Placental pericyte (primary cell): Measurements from ENCODE around the gene TFG. TPM values are rescaled to one million over a fixed set of nuclear protein-coding genes. Genes with fewer than 3 reads are reported as not detected.

Experiments used
- total RNA-seq: library from RNA; depleted of rRNA; stranded (reverse); fragments of >200 nt; gene quantifications from 2 replicates; pipeline ENCODE4 v1.2.3, GENCODE V29; 2012

The TFG gene
- 129 and 146 TPM in 2 replicates for total RNA-seq

GRCh38 chr3:100708989-100709841 is at the start of gene TFG:
TFG (plus strand) TSS chr3:100709494; CDS start chr3:100713686, 4,192 bp downstream.

Other genes starting within 250 kb of the TFG start
- gene TMEM45A, start 216.9 kb upstream of the TFG start, total RNA-seq = 28.0 and 33.6 TPM in 2 replicates
- not detected in 2 replicates for gene ADGRG7, start 99.9 kb upstream of the TFG start, total RNA-seq